Lung microvascular endothelial cell (primary cell): ENCODE results near the gene DGKI. TPM values are rescaled to one million over a fixed set of nuclear protein-coding genes. Genes with fewer than 3 reads are reported as not detected.

Experiments
- DNase-seq, 2 donors: peaks; one replicate each; pipeline versions ENCODE4 v3.0.0 to v3.0.0-alpha.2; 2010; ENCODE audit warnings: low read depth in 2 of 2
- total RNA-seq: library from RNA; depleted of rRNA; stranded (reverse); fragments of >200 nt; gene quantifications from 2 replicates; pipeline ENCODE4 v1.2.1, GENCODE V29; 2014

The DGKI gene
- total RNA-seq, 1 donor from 2014 or later: 2.6 TPM

- peak; percentile 66 to 98 for DNase-seq
These were observed 188.4 kb downstream of the DGKI start for GRCh38 chr7:137658190-137658900.

DNA sequence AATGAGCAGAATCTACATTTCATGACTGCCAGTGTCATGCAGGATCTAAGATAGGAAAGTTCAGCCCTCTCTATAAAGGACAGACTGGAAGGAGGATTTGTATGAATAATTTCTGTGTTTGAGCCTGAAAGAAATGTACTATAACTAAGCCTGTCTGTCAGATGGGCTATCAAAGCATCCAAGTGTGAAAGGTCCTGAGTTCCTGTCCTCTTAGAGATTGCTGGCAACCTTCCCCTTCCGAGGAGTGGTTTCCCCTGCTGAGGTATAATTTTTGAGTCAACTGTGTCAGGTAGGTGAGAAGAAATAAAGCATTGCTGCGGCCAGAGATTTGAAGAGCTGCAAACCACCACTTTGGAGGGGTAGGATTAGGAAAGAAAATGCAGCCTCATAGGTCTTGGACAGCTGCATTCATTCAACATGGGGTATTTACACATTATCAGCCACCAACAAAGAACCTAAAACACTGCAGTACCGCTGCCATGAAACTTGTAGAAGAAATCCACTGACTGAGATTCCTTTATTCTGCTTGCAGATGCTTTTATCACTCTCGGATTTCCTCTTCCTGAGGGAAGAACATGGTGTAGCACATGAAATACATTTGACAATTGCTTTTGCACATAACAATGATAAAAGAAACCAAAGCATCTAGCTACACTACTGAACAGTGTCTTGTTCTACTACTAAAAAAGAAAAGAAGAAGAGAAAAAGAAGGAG, 189.1 kb downstream of the DGKI start:
- DNase-seq: peak; percentile 16 to 33

- DNase-seq: no peak
These were observed 189.9 kb downstream of the DGKI start for GRCh38 chr7:137656850-137657232.

DNA sequence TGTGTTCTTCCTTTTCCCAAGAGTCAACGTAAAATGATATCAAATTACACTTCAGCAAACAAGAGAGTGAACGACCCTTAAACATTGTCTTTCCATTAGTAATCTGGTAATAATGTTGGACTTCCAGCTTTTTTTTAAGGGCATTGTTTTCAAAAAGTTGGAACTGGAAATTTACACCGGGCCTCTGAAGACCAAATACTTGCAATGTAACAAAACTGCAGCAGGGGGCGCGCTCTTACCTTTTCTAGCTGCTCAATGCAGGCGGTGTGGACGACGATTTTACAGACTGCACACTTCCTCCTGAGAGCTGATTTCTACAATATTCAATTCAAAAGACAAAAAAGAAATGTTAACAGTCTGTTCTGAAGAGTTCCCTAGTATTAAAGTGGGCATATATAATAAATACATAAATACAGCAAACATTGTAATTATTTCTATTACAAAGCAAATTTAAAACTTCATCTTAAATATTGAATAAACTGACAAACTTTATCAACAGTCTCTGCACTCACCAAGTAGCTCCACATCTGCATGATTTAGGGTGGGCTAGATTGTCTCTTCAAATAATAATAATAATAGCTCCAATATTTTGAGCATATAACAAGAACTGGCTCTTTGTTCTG, 190.4 kb downstream of the DGKI start:
- peak; percentile 85 to 96 for DNase-seq

DNA sequence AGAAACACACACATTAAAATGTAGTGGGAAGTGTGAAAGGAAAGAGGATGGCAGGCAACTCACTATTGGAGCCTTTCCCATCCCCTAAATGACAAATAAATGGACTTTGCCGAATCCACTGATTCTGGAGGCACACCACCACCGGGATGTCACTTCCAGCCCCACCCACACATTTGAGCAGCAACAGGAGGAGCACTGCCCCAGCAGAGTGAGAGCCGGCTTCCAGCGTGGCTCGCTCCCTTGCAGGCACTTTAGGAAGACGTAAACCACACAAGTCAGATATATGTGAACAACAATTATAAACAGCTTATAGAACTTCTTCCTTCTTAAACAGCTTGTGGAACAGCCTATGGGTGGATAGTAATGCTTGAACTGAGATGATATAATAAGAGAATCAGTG, 191.0 kb downstream of the DGKI start:
- DNase-seq: no peak

DNA sequence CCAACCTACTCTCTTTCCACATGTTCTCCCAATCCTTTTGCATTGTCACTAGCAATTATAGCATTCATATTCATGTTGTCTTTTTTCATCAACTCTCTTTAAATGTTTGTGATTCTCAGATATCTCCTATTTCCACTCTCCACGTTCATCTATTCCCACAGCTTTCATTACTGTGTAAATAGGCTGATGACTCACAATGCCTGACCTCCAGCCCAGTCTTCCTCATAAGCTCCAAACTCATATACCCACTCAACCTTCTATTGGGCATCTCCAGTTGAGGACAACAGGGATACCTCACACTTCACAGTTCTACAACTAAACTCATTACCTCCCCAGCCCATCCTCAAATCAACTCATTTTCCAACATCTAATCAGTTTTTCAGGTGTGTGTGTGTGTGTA, 194.1 kb downstream of the DGKI start:
- peak; percentile 22 to 23 for DNase-seq

GRCh38 chr7:137647905-137648565, 198.7 kb downstream of the DGKI start:
- no peak for DNase-seq

- peak in 1 of 2 donors; percentile 5 for DNase-seq
These were observed 204.3 kb downstream of the DGKI start for GRCh38 chr7:137642472-137642871.

- DNase-seq: no peak
These were observed 204.7 kb downstream of the DGKI start for GRCh38 chr7:137642031-137642430.

DNA sequence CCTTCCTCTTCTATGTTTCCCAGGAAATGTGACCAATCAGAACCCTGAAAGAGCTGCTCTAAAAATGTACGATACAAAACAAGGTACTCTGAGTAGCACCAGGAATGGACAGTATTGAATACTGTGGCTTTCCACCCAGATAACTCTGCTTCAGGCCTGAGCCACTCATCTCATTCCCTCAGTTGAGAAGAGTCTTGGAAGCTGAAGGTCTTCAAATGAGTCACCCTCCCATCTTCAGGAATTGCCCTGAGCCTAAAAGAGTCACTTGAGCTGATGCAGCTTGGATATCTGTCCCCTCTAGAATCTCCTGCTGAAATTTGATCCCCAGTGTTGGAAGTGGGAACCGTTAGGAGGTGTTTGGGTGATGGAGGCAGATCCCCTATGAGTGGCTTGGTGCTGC, 210.4 kb downstream of the DGKI start:
- no peak for DNase-seq

DNA sequence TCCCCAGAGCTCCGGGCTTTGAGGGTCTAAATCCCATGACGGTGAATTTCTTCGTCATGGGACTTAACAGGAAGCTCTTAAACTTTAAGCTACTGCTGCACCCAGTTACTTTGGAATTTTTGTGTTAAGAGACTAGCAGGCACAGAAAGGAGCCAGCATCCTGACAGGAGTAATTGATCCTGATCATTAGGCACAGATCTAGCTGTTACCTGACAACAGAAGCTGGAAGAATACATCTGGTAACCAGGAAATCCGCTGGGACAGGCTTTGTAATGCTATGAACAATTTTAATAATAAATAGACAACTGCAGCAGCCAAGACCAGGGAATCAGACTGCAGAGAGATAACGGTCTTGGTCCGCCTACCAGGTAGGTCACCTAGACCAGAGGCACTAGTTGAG, 210.9 kb downstream of the DGKI start:
- DNase-seq: no peak

DNA sequence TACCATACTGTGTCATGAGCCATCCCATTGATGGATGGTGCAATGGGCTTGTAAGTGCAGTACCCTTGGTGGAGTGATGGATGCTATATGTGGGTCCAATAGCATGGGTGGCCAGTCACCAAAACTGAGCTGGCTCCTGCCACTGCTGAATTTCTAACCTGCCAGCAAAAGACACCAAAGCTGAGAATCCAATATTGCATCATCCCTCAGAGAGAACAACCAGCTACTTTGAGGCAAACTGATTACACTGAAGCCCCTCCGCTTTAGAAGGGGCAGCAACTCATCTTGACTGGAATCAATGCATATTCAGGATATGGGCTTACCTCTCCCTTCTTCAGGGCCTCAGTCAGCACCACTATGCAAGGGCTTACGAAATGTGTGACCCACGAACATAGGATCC, 211.6 kb downstream of the DGKI start:
- DNase-seq: no peak

GRCh38 chr7:137634356-137634755, 212.4 kb downstream of the DGKI start:
- DNase-seq: no peak

GRCh38 chr7:137633133-137633532, 213.6 kb downstream of the DGKI start:
- DNase-seq: no peak

DNA sequence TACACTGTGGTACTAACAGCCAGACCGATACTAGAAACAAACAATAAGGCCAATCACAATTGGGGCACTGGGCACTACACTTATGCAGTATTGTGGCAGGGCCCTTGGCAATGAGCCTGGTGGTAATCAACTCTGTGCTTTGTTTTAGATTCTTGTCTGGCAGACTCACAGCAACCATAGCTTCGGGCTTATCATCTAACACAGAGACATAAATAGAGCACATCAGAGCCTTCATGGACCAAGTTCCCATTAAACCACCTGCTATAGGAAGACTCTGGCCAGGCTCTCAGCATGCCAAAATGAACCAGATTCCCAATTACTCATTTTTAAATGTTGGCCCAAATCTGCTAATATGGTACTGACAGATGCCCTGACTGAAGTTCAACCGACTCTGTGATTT, 218.6 kb downstream of the DGKI start:
- DNase-seq: no peak

- peak; percentile 54 to 56 for DNase-seq
These were observed 220.2 kb downstream of the DGKI start for GRCh38 chr7:137626469-137627067.

- DNase-seq: peak in 1 of 2 donors; percentile 39
These were observed 221.6 kb downstream of the DGKI start for GRCh38 chr7:137625197-137625596.

DNA sequence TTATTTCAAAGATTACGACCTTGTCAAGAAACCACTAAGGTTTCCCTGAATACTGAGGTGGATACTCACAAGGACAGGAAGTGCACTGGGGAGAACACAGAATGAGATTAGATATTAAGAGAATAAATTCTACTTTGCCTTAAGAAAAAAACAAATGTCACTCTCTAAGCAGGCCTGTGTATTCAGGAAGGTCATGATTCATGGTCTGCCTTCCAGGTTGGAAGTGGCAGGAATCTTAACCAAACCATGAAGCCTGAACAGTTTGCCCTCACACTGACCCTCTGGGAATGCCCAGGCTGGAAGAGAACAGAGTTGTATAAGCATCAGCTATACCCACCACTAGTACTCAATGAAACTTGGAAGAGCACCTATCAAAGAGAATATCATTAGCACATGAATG, 227.6 kb downstream of the DGKI start:
- peak in 1 of 2 donors; percentile 4 for DNase-seq

- DNase-seq: no peak
These were observed 228.0 kb downstream of the DGKI start for GRCh38 chr7:137618748-137619147.

DNA sequence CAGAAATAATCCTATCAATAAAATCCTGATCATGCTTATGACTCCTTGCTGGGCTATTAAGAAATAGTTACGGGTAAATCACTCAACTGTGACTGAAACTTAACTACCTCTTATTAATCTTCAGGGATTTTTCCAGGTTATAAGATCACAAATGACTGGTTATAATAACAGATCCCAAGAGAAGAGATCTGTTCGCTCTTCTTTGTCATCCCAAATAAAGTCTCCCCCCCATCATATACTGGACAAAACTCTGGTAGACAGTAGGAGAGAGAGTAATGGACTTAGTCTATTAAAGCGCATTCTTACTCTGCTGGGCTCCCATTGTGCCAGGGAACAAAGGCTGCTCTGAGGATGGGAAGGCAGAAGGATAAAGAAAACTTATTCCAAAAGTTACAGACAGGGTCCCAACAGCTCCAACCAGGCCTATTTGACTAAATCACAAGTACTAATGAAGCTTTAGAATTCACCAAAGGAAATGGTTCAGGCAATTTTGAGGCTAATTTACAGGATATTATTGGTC, 233.7 kb downstream of the DGKI start:
- no peak for DNase-seq

GRCh38 chr7:137611606-137612005, 235.2 kb downstream of the DGKI start:
- no peak for DNase-seq

DNA sequence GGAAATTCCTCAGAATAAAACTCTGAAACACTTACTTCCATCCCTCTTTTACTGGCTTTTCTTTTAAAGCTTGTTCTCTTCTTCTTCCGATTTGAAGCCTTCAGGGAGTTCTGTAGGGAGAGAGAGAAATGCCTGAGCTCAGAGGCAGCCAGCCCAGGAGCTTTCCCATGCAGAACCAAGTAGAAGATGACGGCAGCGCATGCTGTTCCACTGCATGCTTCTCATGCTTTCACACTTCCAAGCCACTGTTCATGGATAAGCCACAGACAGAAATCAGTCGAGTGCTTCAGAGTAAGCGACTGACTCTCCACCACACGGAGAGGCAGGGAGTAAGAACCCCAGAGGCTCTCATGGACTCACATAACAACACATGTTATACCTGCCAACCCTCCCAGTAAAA, 237.3 kb downstream of the DGKI start:
- no peak for DNase-seq
